Measurements from ENCODE around the gene CYP2D6. TPM values are rescaled to one million over a fixed set of nuclear protein-coding genes. Genes with fewer than 3 reads are reported as not detected.
A peak's percentile ranks its signal among the peaks of the same experiment; 100 is the strongest.
"Not testable (repeated sequence)": the region's sequence is repeated elsewhere in the genome, so short reads cannot be mapped to it uniquely, and the experiment has no call there.

Gene CYP2D6
- polyA plus RNA-seq, 3 donors: 4.6 to 15.8 (median 5.0) TPM

- not testable (repeated sequence) for DNase-seq (ENCODE audit: extremely low read depth in 1 of 11, low read depth in 9 of 11, low spot score in 4 of 11)
Measured at GRCh38 chr22:42140153-42140552, 9.5 kb upstream of the CYP2D6 start.

- DNase-seq (ENCODE audit: extremely low read depth in 1 of 11, low read depth in 9 of 11, low spot score in 4 of 11): not testable (repeated sequence)
Measured at GRCh38 chr22:42139508-42139907, 8.9 kb upstream of the CYP2D6 start.

DNA sequence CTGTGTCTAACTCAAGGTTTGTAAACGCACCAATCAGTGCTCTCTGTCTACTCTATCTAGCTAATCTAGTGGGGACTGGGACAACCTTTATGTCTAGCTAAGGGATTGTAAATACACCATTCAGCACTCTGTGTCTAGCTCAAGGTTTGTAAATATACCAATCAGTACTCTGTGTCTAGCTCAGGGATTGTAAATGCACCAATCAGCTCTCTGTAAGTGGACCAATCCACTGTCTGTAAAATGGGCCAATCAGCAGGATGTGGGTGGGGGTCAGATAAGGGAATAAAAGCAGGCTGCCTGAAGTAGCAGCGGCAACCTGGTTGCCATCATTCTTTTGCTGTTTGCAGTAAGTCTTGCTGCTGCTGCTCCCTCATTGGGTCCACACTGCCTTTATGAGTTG lies 8.4 kb upstream of the CYP2D6 start:
- DNase-seq (ENCODE audit: extremely low read depth in 1 of 11, low read depth in 9 of 11, low spot score in 4 of 11): no peak

- no peak for DNase-seq (ENCODE audit: extremely low read depth in 1 of 11, low read depth in 9 of 11, low spot score in 4 of 11)
Measured at GRCh38 chr22:42138122-42138770, 7.6 kb upstream of the CYP2D6 start.

GRCh38 chr22:42135688-42136087 lies 5.1 kb upstream of the CYP2D6 start:
- not testable (repeated sequence) for DNase-seq (ENCODE audit: extremely low read depth in 1 of 11, low read depth in 9 of 11, low spot score in 4 of 11)

GRCh38 chr22:42134100-42135020 lies 3.8 kb upstream of the CYP2D6 start:
- DNase-seq (ENCODE audit: extremely low read depth in 1 of 11, low read depth in 9 of 11, low spot score in 4 of 11): no peak

DNA sequence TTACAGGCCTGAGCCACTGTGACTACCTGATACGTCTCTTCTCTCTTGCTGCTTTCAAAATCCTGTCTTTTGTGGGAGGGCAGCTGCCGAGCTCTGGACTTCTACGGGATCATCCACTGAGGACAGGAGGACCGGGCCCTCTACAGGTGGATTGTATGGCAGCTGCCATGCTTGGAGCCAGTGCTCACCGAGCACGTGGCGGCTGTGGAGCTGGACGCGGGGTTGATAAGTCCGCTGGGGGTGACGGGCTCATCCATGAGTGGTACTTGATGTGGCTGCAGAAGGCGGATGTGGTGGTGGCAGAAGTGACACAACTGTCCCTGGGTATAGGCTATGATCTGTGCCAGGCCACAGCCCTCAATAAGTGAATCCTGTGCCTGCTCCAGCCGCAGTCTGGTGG lies 1.8 kb upstream of the CYP2D6 start:
- no peak for DNase-seq (ENCODE audit: extremely low read depth in 1 of 11, low read depth in 9 of 11, low spot score in 4 of 11)

- no peak for DNase-seq (ENCODE audit: extremely low read depth in 1 of 11, low read depth in 9 of 11, low spot score in 4 of 11)
Measured at GRCh38 chr22:42131562-42131961, 952 bp upstream of the CYP2D6 start.

- DNase-seq (ENCODE audit: extremely low read depth in 1 of 11, low read depth in 9 of 11, low spot score in 4 of 11): not testable (repeated sequence)
Measured at GRCh38 chr22:42130182-42130581, 428 bp downstream of the CYP2D6 start.

DNA sequence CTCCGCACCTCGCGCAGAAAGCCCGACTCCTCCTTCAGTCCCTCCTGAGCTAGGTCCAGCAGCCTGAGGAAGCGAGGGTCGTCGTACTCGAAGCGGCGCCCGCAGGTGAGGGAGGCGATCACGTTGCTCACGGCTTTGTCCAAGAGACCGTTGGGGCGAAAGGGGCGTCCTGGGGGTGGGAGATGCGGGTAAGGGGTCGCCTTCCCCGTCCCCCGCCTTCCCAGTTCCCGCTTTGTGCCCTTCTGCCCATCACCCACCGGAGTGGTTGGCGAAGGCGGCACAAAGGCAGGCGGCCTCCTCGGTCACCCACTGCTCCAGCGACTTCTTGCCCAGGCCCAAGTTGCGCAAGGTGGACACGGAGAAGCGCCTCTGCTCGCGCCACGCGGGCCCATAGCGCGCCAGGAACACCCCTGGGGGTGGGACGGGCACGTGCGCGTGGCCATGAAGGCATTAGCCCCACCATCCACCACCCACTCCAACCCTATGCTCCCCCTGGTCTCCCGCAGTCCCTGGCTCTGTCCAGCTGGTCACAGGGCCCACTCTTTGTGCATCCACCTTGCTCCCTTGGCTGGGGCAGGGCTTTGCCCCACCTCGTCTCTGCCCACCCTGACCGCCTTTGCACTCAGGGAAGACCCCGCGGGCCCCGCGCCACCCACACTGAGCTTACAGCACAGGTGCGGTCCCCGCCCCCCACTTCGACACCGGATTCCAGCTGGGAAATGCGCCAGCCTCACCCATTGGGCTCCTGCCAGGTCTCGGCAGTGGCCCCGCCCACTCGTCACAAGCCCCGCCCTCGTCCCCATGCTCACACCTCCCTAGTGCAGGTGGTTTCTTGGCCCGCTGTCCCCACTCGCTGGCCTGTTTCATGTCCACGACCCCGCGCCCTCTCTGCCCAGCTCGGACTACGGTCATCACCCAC lies 1.6 kb downstream of the CYP2D6 start:
- not testable (repeated sequence) for DNase-seq (ENCODE audit: extremely low read depth in 1 of 11, low read depth in 9 of 11, low spot score in 4 of 11)

GRCh38 chr22:42128007-42128406 lies 2.6 kb downstream of the CYP2D6 start:
- not testable (repeated sequence) for DNase-seq (ENCODE audit: extremely low read depth in 1 of 11, low read depth in 9 of 11, low spot score in 4 of 11)

DNA sequence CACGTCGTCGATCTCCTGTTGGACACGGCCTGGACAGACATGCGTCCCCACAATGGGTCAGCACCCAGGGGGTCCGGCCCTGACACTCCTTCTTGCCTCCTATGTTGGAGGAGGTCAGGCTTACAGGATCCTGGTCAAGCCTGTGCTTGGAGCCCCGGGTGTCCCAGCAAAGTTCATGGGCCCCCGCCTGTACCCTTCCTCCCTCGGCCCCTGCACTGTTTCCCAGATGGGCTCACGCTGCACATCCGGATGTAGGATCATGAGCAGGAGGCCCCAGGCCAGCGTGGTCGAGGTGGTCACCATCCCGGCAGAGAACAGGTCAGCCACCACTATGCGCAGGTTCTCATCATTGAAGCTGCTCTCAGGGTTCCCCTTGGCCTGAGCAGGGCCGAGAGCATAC lies 3.0 kb downstream of the CYP2D6 start:
- no peak for DNase-seq (ENCODE audit: extremely low read depth in 1 of 11, low read depth in 9 of 11, low spot score in 4 of 11)

GRCh38 chr22:42123529-42123928 lies 7.1 kb downstream of the CYP2D6 start:
- DNase-seq (ENCODE audit: extremely low read depth in 1 of 11, low read depth in 9 of 11, low spot score in 4 of 11): not testable (repeated sequence)

GRCh38 chr22:42120231-42121021 lies 10.2 kb downstream of the CYP2D6 start:
- not testable (repeated sequence) for DNase-seq (ENCODE audit: extremely low read depth in 1 of 11, low read depth in 9 of 11, low spot score in 4 of 11)

- DNase-seq (ENCODE audit: extremely low read depth in 1 of 11, low read depth in 9 of 11, low spot score in 4 of 11): no peak
Measured at GRCh38 chr22:42116848-42117424, 13.7 kb downstream of the CYP2D6 start.

GRCh38 chr22:42115420-42115830 lies 15.2 kb downstream of the CYP2D6 start:
- not testable (repeated sequence) for DNase-seq (ENCODE audit: extremely low read depth in 1 of 11, low read depth in 9 of 11, low spot score in 4 of 11)

- DNase-seq (ENCODE audit: extremely low read depth in 1 of 11, low read depth in 9 of 11, low spot score in 4 of 11): no peak
Measured at GRCh38 chr22:42114721-42115120, 15.9 kb downstream of the CYP2D6 start.

DNA sequence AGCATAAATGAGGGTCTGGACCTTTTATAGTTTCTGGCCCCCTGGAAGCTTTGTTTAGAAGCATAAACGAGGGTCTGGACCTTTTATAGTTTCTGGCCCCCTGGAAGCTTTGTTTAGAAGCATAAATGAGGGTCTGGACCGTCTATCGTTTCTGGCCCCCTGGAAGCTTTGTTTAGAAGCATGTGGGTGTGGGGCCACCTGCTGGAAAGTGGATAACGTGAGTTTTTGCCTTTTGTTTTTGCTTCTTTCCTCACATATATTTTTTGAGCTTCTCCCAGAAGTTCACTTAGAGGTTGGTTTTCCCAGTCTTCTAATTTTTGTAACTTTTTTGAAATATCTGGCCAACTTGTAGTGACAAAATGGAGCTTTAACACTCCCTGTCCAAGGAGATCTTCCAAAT lies 17.8 kb downstream of the CYP2D6 start:
- peak in 1 of 11 donors; percentile 13 for DNase-seq (ENCODE audit: extremely low read depth in 1 of 11, low read depth in 9 of 11, low spot score in 4 of 11)

Data from renal cortex interstitium (tissue), 11 donors.